GM13976 (cell line): Measurements from ENCODE around the gene RAET1L.
A peak's percentile ranks its signal among the peaks of the same experiment; 100 is the strongest.
"Not testable (repeated sequence)": the region's sequence is repeated elsewhere in the genome, so short reads cannot be mapped to it uniquely, and the experiment has no call there.

Source experiments
- DNase-seq: peaks from one replicate; pipeline ENCODE4 v3.0.0; 2012; ENCODE audit warnings: low spot score
- CTCF ChIP-seq: IDR thresholded peaks from 2 replicates; pipeline ENCODE4 v1.5.1; 2012; ENCODE audit warnings: borderline replicate concordance, mild to moderate bottlenecking; ENCODE audit not compliant: insufficient read depth; ENCODE audit errors: extremely low read depth, missing control alignments, control extremely low read depth
- in situ Hi-C: fragments of 300-500 bp; cut with MboI; formaldehyde crosslinking; loops from one replicate; pipeline ENCODE4 v1.12.0; 2022; ENCODE audit warnings: low sequenced_read_pairs, mixed read lengths, inconsistent platforms; ENCODE audit not compliant: unreplicated experiment

RAET1L gene

GRCh38 chr6:149999636-150000035, 25.7 kb downstream of the RAET1L start:
- in situ Hi-C loops, result no loop called here
- no peak for DNase-seq
- TF ChIP-seq CTCF, result no peak

GRCh38 chr6:149995971-149996370, 29.4 kb downstream of the RAET1L start:
- in situ Hi-C loops, result no loop called here
- no peak for TF ChIP-seq CTCF
- DNase-seq, result no peak

GRCh38 chr6:149995235-149995750, 30.0 kb downstream of the RAET1L start:
- in situ Hi-C loops, result no loop called here
- no peak for TF ChIP-seq CTCF
- no peak for DNase-seq

GRCh38 chr6:149991838-149992237, 33.5 kb downstream of the RAET1L start:
- no peak for TF ChIP-seq CTCF
- DNase-seq, result no peak
- in situ Hi-C loops, result no loop called here

GRCh38 chr6:149991472-149991795, 33.9 kb downstream of the RAET1L start:
- in situ Hi-C loops, DNase-seq: not testable (repeated sequence)

GRCh38 chr6:149990661-149991471, 34.5 kb downstream of the RAET1L start:
- in situ Hi-C loops, result no loop called here
- peak; percentile 68 for DNase-seq
- TF ChIP-seq CTCF, result no peak

GRCh38 chr6:149990212-149990660, 35.1 kb downstream of the RAET1L start:
- in situ Hi-C loops, result no loop called here
- DNase-seq, result no peak
- TF ChIP-seq CTCF, result no peak
